Keratinocyte (primary cell): Measurements from ENCODE around the gene CCDC9B. TPM values are rescaled to one million over a fixed set of nuclear protein-coding genes. Genes with fewer than 3 reads are reported as not detected.
A peak's percentile ranks its signal among the peaks of the same experiment; 100 is the strongest.

ENCODE experiments used
- DNase-seq: peaks from one replicate; pipeline ENCODE4 v3.0.0-alpha.2; 2011; ENCODE audit warnings: low read depth, missing footprints, low spot score
- FAIRE-seq: peaks from 2 replicates; lab custom pipeline; 2011; peaks lifted over from hg19 to GRCh38; lab: Jason Lieb, UNC
- H2AFZ ChIP-seq: 2 replicates; pipeline ENCODE4 v1.6.0; 2012; ENCODE audit warnings: low read length, control low read depth, inconsistent platforms; ENCODE audit not compliant: control insufficient read depth
- H3K27ac ChIP-seq: 2 replicates; pipeline ENCODE4 v1.5.1; 2011; ENCODE audit warnings: low read length; ENCODE audit not compliant: control insufficient read depth, insufficient read depth
- H3K27me3 ChIP-seq: 3 replicates; pipeline ENCODE4 v1.6.0; 2011; ENCODE audit warnings: low read length; ENCODE audit not compliant: control insufficient read depth, insufficient read depth; ENCODE audit errors: extremely low read depth
- H3K36me3 ChIP-seq, 2 experiments: 2 replicates in 1 of 2; 3 replicates in 1 of 2; pipeline ENCODE4 v1.5.1; 2011; ENCODE audit warnings: low read length in 2 of 2, mild to moderate bottlenecking in 1 of 2; ENCODE audit not compliant: control insufficient read depth in 2 of 2, insufficient read depth in 2 of 2; ENCODE audit errors: extremely low read depth in 1 of 2
- H3K4me1 ChIP-seq: 3 replicates; pipeline ENCODE4 v1.5.1; 2011; ENCODE audit warnings: low read length; ENCODE audit not compliant: control insufficient read depth, insufficient read depth; ENCODE audit errors: extremely low read depth
- H3K4me2 ChIP-seq: 3 replicates; pipeline ENCODE4 v1.6.0; 2011; ENCODE audit warnings: low read depth, low read length; ENCODE audit not compliant: control insufficient read depth, insufficient read depth; ENCODE audit errors: extremely low read depth
- H3K4me3 ChIP-seq, 3 experiments: fragments of 200-600 bp in 1 of 3; sonication (generic) in 1 of 3; 2 replicates in 2 of 3; 3 replicates in 1 of 3; pipeline ENCODE4 v1.5.1; 2011 to 2016; ENCODE audit warnings: low read length in 3 of 3, mild to moderate bottlenecking in 3 of 3, control low read depth in 2 of 3, inconsistent platforms in 1 of 3, low read depth in 1 of 3, mixed read lengths in 1 of 3, mixed run types in 1 of 3, moderate library complexity in 1 of 3; ENCODE audit not compliant: control insufficient read depth in 2 of 3, insufficient read depth in 2 of 3; ENCODE audit errors: extremely low read depth in 1 of 3
- H3K79me2 ChIP-seq: 2 replicates; pipeline ENCODE4 v1.6.0; 2012; ENCODE audit warnings: low read length; ENCODE audit not compliant: control insufficient read depth, insufficient read depth
- H3K9ac ChIP-seq: 3 replicates; pipeline ENCODE4 v1.6.0; 2011; ENCODE audit warnings: low read length; ENCODE audit not compliant: control insufficient read depth, insufficient read depth; ENCODE audit errors: extremely low read depth
- H3K9me1 ChIP-seq: 3 replicates; pipeline ENCODE4 v1.6.0; 2011; ENCODE audit warnings: low read length; ENCODE audit not compliant: control insufficient read depth, insufficient read depth; ENCODE audit errors: extremely low read depth
- H3K9me3 ChIP-seq: 2 replicates; pipeline ENCODE4 v1.5.1; 2012; ENCODE audit warnings: low read depth, low read length; ENCODE audit not compliant: control insufficient read depth
- H4K20me1 ChIP-seq: 3 replicates; pipeline ENCODE4 v1.6.0; 2011; ENCODE audit warnings: low read length; ENCODE audit not compliant: control insufficient read depth, insufficient read depth; ENCODE audit errors: extremely low read depth
- CTCF ChIP-seq, 3 experiments: IDR thresholded peaks in 1 of 3; conservative IDR thresholded peaks in 1 of 3; optimal IDR thresholded peaks in 1 of 3; 2 replicates in 2 of 3; 3 replicates in 1 of 3; pipeline versions ENCODE3 to v1.5.1; 2011; ENCODE audit warnings: low read length in 3 of 3, mild to moderate bottlenecking in 3 of 3, moderate library complexity in 2 of 3, control low read depth in 1 of 3, inconsistent platforms in 1 of 3; ENCODE audit not compliant: insufficient read depth in 2 of 3; ENCODE audit errors: extremely low read depth in 1 of 3
- EZH2 ChIP-seq: IDR thresholded peaks from one replicate; pipeline ENCODE4 v1.6.1; 2012; ENCODE audit warnings: inconsistent platforms, mild to moderate bottlenecking, low read length, moderate library complexity
- dilution Hi-C: fragments of 300-500 bp; cut with MboI; formaldehyde crosslinking; loops from one replicate; pipeline ENCODE4 v1.7.0; 2020; ENCODE audit warnings: low sequenced_read_pairs; ENCODE audit not compliant: extremely low pct_ligation_motif_present
- polyA plus RNA-seq, 5 experiments: library from polyadenylated mRNA; depleted of rRNA in 3 of 5; stranded (reverse) in 3 of 5; stranded (forward) in 1 of 5; unstranded in 1 of 5; fragments of >200 nt; gene quantifications; 1 replicate in 1 of 5; 2 replicates in 3 of 5; 3 replicates in 1 of 5; pipeline versions ENCODE4 v1.2.1 to v1.2.3, GENCODE V29; 2011 to 2012; ENCODE audit warnings: missing spikeins in 2 of 5, low read depth in 1 of 5, low replicate concordance in 1 of 5

CCDC9B gene
- polyA plus RNA-seq, 1 donor (not counting 4 experiments of a cell fraction or from before 2014, with no cell fraction given): 9.6 TPM

- Histone ChIP-seq H3K4me2 (peak overlapping the region; percentile 97), H3K9me3 (no peaks in the 10 kb centered on the region), H3K9ac (peak overlapping the region; percentile 96), H3K36me3 (peaks cover 22 to 33% of the 10 kb centered on the region in 2 experiments), H3K27me3 (no peaks in the 10 kb centered on the region), H4K20me1 (no peaks in the 10 kb centered on the region), H3K27ac (peak overlapping the region; percentile 91), H3K4me3 (peak overlapping the region; percentile 74 to 90 (median 75)), H3K9me1 (no peaks in the 10 kb centered on the region), H3K79me2 (peaks cover 35% of the 10 kb centered on the region), H2AFZ (no peak overlapping the region), H3K4me1 (peaks cover 92% of the 10 kb centered on the region)
- dilution Hi-C loops: no loop called here
- DNase-seq (peak; percentile 89), FAIRE-seq (peak; percentile 99)
- no peak for TF ChIP-seq CTCF (optimal IDR thresholded peaks at IDR 0.05 in 1 of 3, IDR thresholded peaks at IDR 0.05 in 1 of 3, conservative IDR thresholded peaks at IDR 0.05 in 1 of 3; ENCODE audit: extremely low read depth in 1 of 3, insufficient read depth in 2 of 3, low read length in 3 of 3)
- no peak for TF ChIP-seq EZH2
Observed at GRCh38 chr15:40338921-40339620, 1.7 kb downstream of the CCDC9B start.

GRCh38 chr15:40338041-40338657 is 2.6 kb downstream of the CCDC9B start:
- peaks cover 22 to 37% of the 10 kb centered on the region in 2 experiments for H3K36me3 ChIP-seq
- DNase-seq (no peak), FAIRE-seq (peak; percentile 57)
- dilution Hi-C loops: no loop called here
- peaks cover 83% of the 10 kb centered on the region for H3K4me1 ChIP-seq
- H3K9ac ChIP-seq: peak overlapping the region; percentile 59
- peak overlapping the region; percentile 91 for H3K27ac ChIP-seq
- no peaks in the 10 kb centered on the region for H3K27me3 ChIP-seq
- peak overlapping the region; percentile 97 for H3K4me2 ChIP-seq
- no peaks in the 10 kb centered on the region for H3K9me3 ChIP-seq
- H3K4me3 ChIP-seq: peak overlapping the region; percentile 11 to 90 (median 75)
- no peak overlapping the region for H2AFZ ChIP-seq
- H4K20me1 ChIP-seq: no peaks in the 10 kb centered on the region
- TF ChIP-seq EZH2: no peak
- TF ChIP-seq CTCF (optimal IDR thresholded peaks at IDR 0.05 in 1 of 3, IDR thresholded peaks at IDR 0.05 in 1 of 3, conservative IDR thresholded peaks at IDR 0.05 in 1 of 3; ENCODE audit: extremely low read depth in 1 of 3, insufficient read depth in 2 of 3, low read length in 3 of 3): peak in 2 of 3 experiments; percentile 79 to 81
- H3K9me1 ChIP-seq: no peaks in the 10 kb centered on the region
- peaks cover 35% of the 10 kb centered on the region for H3K79me2 ChIP-seq
